Measurements from ENCODE around the gene DPH1.
"Not testable (repeated sequence)": the region's sequence is repeated elsewhere in the genome, so short reads cannot be mapped to it uniquely, and the experiment has no call there.

Gene DPH1

DNA sequence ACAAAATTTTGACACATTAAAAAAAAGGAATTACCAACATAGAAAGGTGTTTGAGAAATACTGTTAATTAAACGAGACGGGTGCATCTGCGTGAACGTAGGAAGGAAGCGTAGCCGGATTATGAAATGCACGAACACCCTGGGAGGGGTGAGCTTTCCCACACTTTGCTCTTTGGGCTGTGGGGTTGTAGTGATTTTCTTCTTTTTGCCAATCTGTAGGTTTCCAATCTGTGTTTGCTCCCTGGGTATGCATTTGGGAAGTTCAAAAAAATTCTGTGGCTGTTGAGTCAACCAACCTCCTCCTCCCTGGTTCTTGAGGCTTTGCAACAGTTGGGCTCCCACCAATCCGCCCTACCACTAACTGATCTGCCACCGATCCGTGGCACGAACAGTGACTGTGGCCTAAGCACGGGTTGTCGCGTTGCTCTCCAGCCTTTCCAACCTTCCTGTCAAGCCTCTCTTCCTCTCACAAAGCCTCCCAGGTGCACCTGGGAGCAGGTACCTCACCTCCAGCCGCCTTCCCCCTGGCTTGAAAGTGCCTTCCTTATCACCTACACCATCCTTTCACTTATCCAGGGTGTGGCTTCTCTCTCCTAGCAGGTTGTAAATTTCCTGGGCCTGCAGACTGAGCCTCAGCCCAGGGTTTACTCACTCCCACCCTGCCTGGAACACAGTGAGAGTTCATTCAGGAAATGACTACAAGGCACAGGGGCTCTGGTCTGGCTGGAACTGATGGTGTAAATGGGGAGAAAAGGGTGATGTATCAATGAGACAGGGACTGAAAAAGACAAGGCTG, 21.4 kb upstream of the DPH1 start:
- DNase-seq, result no peak

DNA sequence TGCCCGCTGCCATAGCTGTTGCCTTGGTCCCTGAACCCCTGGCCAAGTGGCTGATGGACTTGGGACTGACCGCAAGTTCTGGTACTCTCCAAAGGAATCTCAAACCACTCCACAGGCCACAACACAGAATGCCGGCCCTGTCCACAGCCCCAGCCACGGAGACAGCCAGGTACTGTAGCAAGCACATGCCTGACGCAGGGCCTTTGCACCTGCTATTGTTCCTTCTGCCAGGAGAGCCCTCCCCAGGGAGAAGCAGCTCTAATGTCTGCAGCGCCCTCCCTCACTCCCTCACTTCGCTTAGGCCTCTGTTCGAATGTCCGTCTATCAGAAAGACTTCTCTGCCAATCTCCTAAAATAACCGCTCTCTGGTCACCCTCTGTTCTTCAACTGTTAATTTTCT, 20.2 kb upstream of the DPH1 start:
- no peak for DNase-seq

DNA sequence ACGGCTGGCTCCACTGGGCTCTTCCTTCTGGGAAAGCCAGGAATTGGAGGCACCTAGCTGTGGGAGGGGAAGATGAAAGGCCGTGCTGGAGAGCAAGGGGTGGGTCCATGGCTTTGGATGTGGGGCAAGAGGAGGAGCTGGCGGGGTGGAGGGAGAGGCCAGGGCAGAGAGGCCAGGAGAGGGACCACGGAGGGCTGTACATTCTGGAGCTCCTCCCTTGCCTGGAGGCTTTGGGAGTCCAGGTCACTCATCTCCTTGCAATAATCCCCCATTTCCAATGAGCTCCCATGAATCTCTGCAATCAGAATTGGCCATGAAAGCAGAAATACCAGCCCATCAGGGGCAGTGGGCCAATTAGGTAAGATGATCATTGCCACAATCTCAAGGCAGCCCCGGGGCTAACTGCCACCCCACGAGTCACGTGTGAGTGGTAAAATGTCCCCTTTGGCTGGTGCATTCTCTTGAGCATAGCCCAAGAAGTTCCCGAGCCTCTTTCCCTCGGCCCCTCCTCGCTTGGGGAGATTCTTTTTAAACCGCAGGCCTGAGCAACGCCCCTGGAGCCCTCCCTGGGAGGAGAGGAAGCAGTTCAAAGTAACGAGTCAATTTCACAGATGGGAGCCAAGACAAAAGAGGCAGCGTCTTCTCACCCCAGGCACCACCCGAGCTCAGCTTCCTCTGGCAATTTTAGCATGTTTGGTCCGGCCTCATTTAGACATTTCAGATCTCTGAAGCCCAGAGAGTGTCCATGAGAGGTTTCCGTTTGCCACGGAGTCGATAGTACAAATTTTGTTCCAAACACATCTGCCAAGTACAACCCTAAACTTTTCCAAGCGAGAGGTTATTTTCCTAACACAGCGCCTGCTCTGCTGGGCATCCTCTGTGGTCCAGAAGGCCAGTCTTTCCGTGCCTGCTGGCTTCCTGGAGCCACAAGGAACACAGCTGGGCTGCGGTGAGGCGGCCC, 18.3 kb upstream of the DPH1 start:
- DNase-seq, result no peak

- no peak for DNase-seq
Measured at GRCh38 chr17:2012499-2012898, 17.5 kb upstream of the DPH1 start.

DNA sequence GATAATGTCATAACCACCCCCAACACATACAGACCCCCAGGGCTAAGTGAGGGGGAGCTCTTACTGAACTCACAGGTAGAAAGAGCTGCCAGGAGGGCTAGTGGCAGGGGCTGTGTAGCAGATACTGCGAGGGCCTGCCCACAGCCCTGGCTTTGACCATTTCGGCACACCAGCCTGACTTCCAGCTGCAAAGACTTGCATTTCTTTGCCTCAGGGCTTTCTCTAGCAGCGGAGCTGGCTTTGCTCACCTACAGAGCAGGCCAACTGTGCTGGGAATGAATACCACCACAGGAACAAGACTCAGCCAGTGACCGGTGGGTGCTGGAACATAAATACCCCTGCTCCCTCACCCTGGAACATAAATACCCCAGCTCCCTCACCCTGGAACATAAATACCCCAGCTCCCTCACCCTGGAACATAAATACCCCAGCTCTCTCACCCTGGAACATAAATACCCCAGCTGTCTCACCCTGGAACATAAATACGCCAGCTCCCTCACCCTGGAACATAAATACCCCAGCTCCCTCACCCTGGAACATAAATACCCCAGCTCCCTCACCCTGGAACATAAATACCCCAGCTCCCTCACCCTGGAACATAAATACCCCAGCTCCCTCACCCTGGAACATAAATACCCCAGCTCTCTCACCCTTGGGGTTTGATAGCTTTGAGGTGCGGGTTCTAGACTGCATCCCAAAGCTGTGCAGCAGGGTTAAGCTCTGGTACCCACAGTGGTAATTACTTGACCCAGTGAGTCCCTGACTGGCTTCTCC, 16.5 kb upstream of the DPH1 start:
- DNase-seq, result not testable (repeated sequence)

GRCh38 chr17:2013994-2014317, 16.0 kb upstream of the DPH1 start:
- no peak for DNase-seq

DNA sequence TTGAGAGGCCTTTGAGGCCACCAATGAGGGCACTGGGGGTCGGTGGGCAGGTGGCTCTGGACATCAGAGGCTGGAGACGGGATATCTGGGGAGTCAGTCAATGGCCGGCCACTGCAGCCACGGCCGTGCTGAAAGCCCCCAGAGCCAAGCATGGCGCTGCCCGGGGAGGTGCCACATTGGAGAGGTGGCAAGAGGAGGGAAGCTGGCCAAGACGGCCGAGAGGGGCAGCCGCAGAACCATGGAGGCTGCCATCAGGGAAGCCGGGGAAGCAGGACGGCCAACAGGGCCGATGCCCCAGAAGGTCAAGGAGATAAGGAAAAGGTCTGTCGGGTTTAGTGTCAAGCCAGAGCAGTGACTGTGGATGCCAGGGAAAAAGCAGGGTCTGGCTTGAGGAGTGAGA, 14.6 kb upstream of the DPH1 start:
- no peak for DNase-seq

DNA sequence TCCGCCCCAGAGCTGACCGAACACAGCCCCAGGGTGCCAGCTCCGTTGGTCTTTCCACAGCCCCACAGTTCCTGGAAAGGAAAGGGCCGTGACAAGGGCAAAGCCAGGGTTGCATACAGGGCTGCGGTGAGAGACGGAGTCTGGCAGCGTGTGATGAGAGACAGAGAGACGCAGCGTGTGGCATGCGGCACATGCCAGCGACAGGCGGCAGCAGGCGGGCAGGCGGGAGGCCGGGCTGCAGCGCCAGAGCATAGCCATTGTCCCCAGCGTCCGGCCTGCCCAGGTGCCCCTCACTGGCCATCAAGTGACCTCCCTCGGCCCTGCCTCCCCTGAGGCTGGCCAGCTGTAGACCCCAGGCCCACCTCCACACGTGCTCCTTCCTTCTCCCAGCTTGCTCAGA, 13.5 kb upstream of the DPH1 start:
- DNase-seq, result no peak

- no peak for DNase-seq
Measured at GRCh38 chr17:2017274-2017941, 12.5 kb upstream of the DPH1 start.

DNA sequence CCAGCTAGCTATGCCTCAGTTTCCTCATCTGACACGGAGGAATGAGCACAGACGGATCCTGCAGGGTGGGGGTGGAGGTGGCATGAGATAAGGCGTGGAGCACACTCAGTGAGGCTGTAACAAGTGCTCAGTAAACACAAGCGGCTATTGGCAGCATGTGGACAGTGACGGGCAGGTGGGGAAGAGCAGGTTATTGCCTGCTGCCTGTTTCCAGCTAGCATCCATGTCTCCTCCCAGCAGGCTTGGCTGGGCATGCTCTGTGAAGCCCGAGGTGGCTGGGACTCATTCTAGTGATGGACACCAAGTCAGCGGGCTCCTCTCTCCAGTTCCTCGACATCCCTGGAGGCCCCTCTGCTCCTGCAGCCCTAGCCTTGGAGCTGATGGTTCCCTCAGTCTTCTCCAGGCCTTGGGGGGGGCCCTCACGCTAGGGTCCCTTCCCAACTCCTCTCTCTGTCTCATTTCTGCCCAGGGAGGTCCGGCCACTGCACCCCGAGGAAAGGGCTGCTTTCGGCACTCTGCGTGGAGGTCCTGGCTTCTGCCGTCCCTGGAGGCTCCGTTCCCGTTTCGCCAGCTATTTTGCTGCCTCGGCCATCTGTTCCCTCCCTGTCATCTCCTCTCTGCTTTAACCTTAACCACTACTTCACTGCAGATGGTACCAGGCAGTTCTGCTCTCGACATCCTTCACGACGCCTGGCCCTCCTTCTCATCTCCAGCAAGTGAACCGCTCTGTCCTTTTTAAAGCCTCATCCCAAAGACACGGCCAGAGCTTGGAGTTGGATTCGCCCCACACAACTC, 11.0 kb upstream of the DPH1 start:
- no peak for DNase-seq

DNA sequence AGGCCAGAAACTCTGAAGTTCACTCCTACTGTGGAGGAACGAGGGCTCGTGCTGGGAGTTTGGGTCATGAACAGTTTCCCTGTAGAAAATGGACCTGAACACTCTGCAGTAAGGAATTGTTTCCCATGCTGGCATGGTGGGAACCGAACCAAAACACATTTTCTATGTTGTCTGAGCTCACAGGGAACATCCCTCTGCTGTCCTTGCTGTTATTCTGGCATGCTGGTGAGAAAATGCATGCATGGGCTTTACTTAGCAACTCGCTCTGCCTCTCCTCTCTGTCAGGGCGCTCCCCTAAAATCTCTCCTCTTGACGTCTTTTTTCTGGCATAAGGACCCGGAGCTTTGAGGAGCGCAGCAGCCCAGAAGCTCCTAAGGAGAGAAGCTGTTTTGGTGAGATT, 10.2 kb upstream of the DPH1 start:
- DNase-seq, result no peak

DNA sequence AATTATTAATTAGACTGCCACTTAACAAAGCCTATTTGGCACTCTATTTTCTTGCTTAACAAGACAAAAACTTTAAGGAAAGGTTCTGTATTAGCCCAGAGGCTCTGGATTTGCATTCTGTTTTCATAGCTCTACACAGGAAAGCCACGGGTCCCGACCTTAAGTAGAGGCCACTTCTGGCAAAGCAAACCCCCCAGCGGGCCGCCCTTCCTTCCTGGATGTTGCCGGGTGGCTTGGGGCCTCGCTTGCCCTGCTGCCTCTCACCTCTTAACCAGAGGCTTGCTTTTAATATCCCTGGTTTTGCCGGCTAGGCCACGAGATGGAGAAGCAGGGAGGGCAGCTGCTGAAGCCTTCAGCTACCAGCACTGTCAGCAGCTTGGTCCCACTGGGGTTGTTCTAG, 9.2 kb upstream of the DPH1 start:
- no peak for DNase-seq

DNA sequence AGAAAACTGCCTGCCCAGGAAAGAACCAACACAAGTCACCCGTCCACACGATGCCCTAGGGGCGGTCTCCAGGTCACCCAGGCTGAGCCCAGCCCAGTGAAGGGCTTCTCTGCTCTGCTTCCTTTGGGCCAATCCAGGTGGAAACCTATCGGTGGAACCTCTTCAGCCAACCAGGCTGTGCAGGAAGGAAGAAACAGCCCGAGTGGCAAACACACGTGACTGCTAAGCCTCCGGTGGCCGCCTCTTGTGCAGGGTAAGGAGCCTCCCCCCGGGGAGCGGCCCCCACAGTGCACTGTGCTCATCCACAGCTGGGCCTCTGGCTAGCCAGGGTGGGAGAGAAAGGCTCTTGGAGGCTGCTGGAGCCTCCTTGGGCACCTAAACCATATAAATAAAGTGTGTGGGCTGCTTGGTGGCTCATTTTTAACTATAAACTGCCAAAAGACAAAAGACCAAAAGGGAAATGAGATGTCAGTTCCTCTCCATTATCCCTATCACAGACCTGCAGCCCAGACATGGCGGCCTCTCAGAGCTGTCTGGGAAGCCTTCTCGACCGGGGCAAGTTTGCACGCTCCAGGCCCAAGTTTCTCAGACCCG, 7.2 kb upstream of the DPH1 start:
- DNase-seq, result no peak

- DNase-seq, result no peak
Measured at GRCh38 chr17:2023256-2023655, 6.7 kb upstream of the DPH1 start.

- DNase-seq, result peak; percentile 58
Measured at GRCh38 chr17:2023692-2024571, 6.0 kb upstream of the DPH1 start.

DNA sequence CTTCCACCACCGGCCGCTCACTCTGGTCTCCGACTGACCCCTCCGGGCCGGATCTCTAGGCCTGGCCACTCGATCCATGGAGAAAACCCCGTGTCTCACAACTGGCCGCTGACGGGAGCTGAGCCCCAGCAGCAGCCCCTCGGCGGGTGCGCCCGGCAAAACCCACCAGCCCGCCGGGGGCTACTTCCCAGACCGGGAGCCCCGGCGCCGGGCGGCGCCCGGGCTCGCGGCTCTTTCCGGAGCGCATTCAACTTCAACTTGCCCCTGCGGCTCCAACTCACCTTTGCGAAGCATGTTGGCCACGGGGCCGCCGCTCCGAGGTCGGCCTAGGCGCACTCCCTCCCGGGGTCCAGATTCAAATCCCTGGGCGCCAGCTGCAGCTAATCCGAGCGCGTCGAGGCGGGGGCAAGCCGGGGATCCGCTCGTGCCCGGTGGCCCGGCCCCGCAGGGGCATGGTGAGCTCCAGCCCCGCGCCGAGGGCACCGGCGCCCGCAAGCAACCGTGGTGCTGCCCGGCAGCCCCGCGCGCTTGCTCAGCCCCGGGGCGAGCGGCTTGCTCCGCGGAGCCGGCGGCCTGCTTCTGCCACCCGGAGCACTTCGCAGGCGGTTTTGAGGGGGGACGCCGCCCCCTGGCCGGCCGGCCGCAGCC, 5.3 kb upstream of the DPH1 start:
- peak; percentile 37 for DNase-seq

DNA sequence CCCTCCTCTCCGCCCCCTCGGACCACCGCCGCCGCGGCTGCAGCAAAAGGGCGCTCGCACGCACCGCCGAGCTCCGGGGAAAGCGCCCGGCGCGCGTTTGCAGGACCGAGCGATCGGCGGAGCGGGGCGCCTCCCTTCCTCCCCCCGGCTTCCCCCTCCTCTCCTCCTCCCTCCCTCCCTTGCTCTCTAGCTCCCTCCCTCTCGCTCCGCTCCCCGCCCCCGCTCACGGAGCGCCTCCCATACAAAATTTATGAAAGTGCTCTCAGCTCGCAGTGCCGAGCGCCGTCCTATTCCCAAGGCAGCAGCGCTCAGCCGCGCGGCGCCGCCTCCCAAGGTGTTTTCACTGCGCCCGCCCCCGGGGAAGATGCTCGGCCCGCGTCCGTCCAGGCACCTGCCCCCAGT, 4.7 kb upstream of the DPH1 start, which contains the start of gene RTN4RL1:
Gene RTN4RL1, minus strand, starts transcription at position 115 of the 402 bp plus-strand sequence. CDS start 469 bp downstream, outside the sequence.
- DNase-seq, result peak; percentile 76

- DNase-seq, result peak; percentile 42
Measured at GRCh38 chr17:2025622-2026309, 4.2 kb upstream of the DPH1 start.

Measured in activated T-cell treated with anti-CD3 and anti-CD28 coated beads, Interleukin-2, amount 50 U/mL, for 1 hour (primary cell).